CD14-positive monocyte (primary cell): ENCODE data around the gene FHOD3. TPM values are rescaled to one million over a fixed set of nuclear protein-coding genes. Genes with fewer than 3 reads are reported as not detected.

ENCODE experiments used
- DNase-seq, 3 donors: peaks; one replicate each; pipeline ENCODE4 v3.0.0-alpha.2; 2011 to 2022
- H2AFZ ChIP-seq: 2 replicates; pipeline ENCODE4 v1.6.0; 2012; ENCODE audit warnings: mild to moderate bottlenecking, low read depth, low read length, inconsistent platforms; ENCODE audit not compliant: insufficient read depth, poor library complexity, severe bottlenecking
- H3K27ac ChIP-seq, 2 donors: 1 replicate in 1 of 2; 2 replicates in 1 of 2; pipeline ENCODE4 v1.5.1; 2012 to 2013; ENCODE audit warnings: low read length in 2 of 2, control low read depth in 1 of 2, inconsistent platforms in 1 of 2, low read depth in 1 of 2, mild to moderate bottlenecking in 1 of 2
- H3K27me3 ChIP-seq, 2 donors: one replicate each; pipeline versions ENCODE4 v1.6.0 to v1.6.1; 2011 to 2013; ENCODE audit warnings: low read length in 2 of 2; ENCODE audit not compliant: control insufficient read depth in 2 of 2, insufficient read depth in 2 of 2
- H3K36me3 ChIP-seq, 2 donors: replicated peaks in 1 of 2; 1 replicate in 1 of 2; 2 replicates in 1 of 2; pipeline versions ENCODE4 v1.5.1 to v1.6.1; 2012 to 2013; ENCODE audit warnings: low read length in 2 of 2, control low read depth in 1 of 2, inconsistent platforms in 1 of 2, mild to moderate bottlenecking in 1 of 2; ENCODE audit not compliant: insufficient read depth in 2 of 2, control insufficient read depth in 1 of 2
- H3K4me1 ChIP-seq, 2 donors: 1 replicate in 1 of 2; 2 replicates in 1 of 2; pipeline versions ENCODE4 v1.5.1 to v1.6.1; 2012 to 2013; ENCODE audit warnings: low read length in 2 of 2, control low read depth in 1 of 2, inconsistent platforms in 1 of 2, mild to moderate bottlenecking in 1 of 2, moderate library complexity in 1 of 2; ENCODE audit not compliant: insufficient read depth in 2 of 2, control insufficient read depth in 1 of 2
- H3K4me2 ChIP-seq: replicated peaks from 2 replicates; pipeline ENCODE3; 2012; ENCODE audit warnings: low read length, moderate library complexity, mild to moderate bottlenecking; ENCODE audit not compliant: poor library complexity, severe bottlenecking; ENCODE audit errors: extremely low read depth
- H3K4me3 ChIP-seq, 3 experiments: fragments of 200-600 bp in 1 of 3; sonication (generic) in 1 of 3; replicated peaks in 1 of 3; 1 replicate in 2 of 3; 2 replicates in 1 of 3; pipeline ENCODE4 v1.5.1; 2011 to 2013; ENCODE audit warnings: low read length in 3 of 3, mild to moderate bottlenecking in 3 of 3, control low read depth in 2 of 3, low read depth in 2 of 3, inconsistent platforms in 1 of 3, moderate library complexity in 1 of 3
- H3K79me2 ChIP-seq: 2 replicates; pipeline ENCODE4 v1.6.0; 2012; ENCODE audit warnings: mild to moderate bottlenecking, control low read depth, inconsistent platforms, low read length, moderate library complexity; ENCODE audit not compliant: insufficient read depth
- H3K9ac ChIP-seq: 2 replicates; pipeline ENCODE4 v1.6.0; 2017; ENCODE audit warnings: low read length, mild to moderate bottlenecking; ENCODE audit not compliant: insufficient read depth, poor library complexity, severe bottlenecking
- H3K9me3 ChIP-seq, 2 donors: replicated peaks in 1 of 2; 1 replicate in 1 of 2; 2 replicates in 1 of 2; pipeline versions ENCODE4 v1.5.1 to v1.6.1; 2012 to 2013; ENCODE audit warnings: low read length in 2 of 2, control low read depth in 1 of 2; ENCODE audit not compliant: control insufficient read depth in 1 of 2, insufficient read depth in 1 of 2
- H4K20me1 ChIP-seq: 2 replicates; pipeline ENCODE4 v1.6.0; 2012; ENCODE audit warnings: mild to moderate bottlenecking, low read length, control low read depth, moderate library complexity; ENCODE audit not compliant: insufficient read depth
- H3K27ac Mint-ChIP-seq, 7 donors: one replicate each; pipeline ENCODE4 v1.8.0; 2020; ENCODE audit warnings: mild to moderate bottlenecking in 7 of 7, mixed read lengths in 7 of 7, moderate library complexity in 6 of 7, inconsistent platforms in 2 of 7
- H3K27me3 Mint-ChIP-seq, 3 donors: one replicate each; pipeline ENCODE4 v1.8.0; 2021 to 2022; ENCODE audit warnings: low read depth in 3 of 3, mild to moderate bottlenecking in 3 of 3, mixed read lengths in 3 of 3, moderate library complexity in 3 of 3, inconsistent platforms in 1 of 3
- H3K36me3 Mint-ChIP-seq, 2 donors: one replicate each; pipeline ENCODE4 v1.8.0; 2020; ENCODE audit warnings: mixed read lengths in 2 of 2, inconsistent platforms in 1 of 2, mild to moderate bottlenecking in 1 of 2
- H3K4me1 Mint-ChIP-seq: one replicate; pipeline ENCODE4 v1.8.0; 2020; ENCODE audit warnings: mild to moderate bottlenecking, mixed read lengths
- H3K4me3 Mint-ChIP-seq, 2 donors: one replicate each; pipeline ENCODE4 v1.8.0; 2020; ENCODE audit warnings: mild to moderate bottlenecking in 2 of 2, mixed read lengths in 2 of 2, moderate library complexity in 1 of 2
- H3K9me3 Mint-ChIP-seq, 7 donors: one replicate each; pipeline ENCODE4 v1.8.0; 2020 to 2022; ENCODE audit warnings: mixed read lengths in 7 of 7, mild to moderate bottlenecking in 6 of 7, moderate library complexity in 6 of 7, inconsistent platforms in 2 of 7
- CTCF ChIP-seq: fragments of 200-600 bp; IDR thresholded peaks from one replicate; pipeline ENCODE4 v1.8.0; 2022; ENCODE audit warnings: antibody characterized with exemption, mild to moderate bottlenecking
- WGBS: methylation state at CpG from one replicate; pipeline ENCODE4 v1.1.5; 2013; ENCODE audit warnings: missing lambda C conversion rate; ENCODE audit not compliant: insufficient coverage; 5-methylcytosine and 5-hydroxymethylcytosine counted together
- intact Hi-C, 2 donors: fragments of 100-400 bp; cut with micrococcal nuclease; formaldehyde crosslinking; loops; one replicate each; pipeline versions ENCODE4 v1.15.0 to v1.15.1; 2023
- polyA plus RNA-seq, 3 donors: library from polyadenylated mRNA; depleted of rRNA in 1 of 3; unstranded in 2 of 3; stranded (reverse) in 1 of 3; fragments of 300-500 nt in 2 of 3; fragments of >200 nt in 1 of 3; fragmentation: Illumina TruSeq in 2 of 3; gene quantifications; 1 replicate in 2 of 3; 2 replicates in 1 of 3; pipeline ENCODE4 v1.2.3, GENCODE V29; 2012 to 2021

The FHOD3 gene
- polyA plus RNA-seq, 3 donors: not detected

GRCh38 chr18:36316246-36316645 is 18.7 kb downstream of the FHOD3 start:
- intact Hi-C loops: no loop called here
- peaks cover 7 to 12% (median 10%) of the 10 kb centered on the region in 3 donors for H3K27me3 Mint-ChIP-seq
- no peak overlapping the region for H3K4me3 Mint-ChIP-seq
- Histone ChIP-seq H3K9me3 (peaks cover 0 to 7% of the 10 kb centered on the region in 2 donors), H3K27ac (no peak overlapping the region), H3K9ac (no peak overlapping the region), H3K4me3 (no peak overlapping the region), H3K27me3 (no peaks in the 10 kb centered on the region), H3K79me2 (no peaks in the 10 kb centered on the region), H3K4me2 (no peak overlapping the region), H3K4me1 (no peaks in the 10 kb centered on the region), H3K36me3 (no peaks in the 10 kb centered on the region), H4K20me1 (no peaks in the 10 kb centered on the region), H2AFZ (no peak overlapping the region)
- no peaks in the 10 kb centered on the region for H3K36me3 Mint-ChIP-seq
- H3K27ac Mint-ChIP-seq: no peak overlapping the region
- WGBS: no CpG with 5 or more reads among the region's 2 CpGs
- no peak for DNase-seq
- H3K9me3 Mint-ChIP-seq: peaks cover 9 to 20% (median 14%) of the 10 kb centered on the region in 7 donors
- H3K4me1 Mint-ChIP-seq: no peaks in the 10 kb centered on the region
- no peak for TF ChIP-seq CTCF

GRCh38 chr18:36321658-36322407 is 24.3 kb downstream of the FHOD3 start:
- no peak overlapping the region for H2AFZ ChIP-seq
- no peaks in the 10 kb centered on the region for H3K4me1 ChIP-seq
- no peaks in the 10 kb centered on the region for H3K36me3 ChIP-seq
- Mint-ChIP-seq H3K4me1 (no peaks in the 10 kb centered on the region), H3K4me3 (no peak overlapping the region), H3K9me3 (peaks cover 10 to 22% (median 16%) of the 10 kb centered on the region in 7 donors), H3K27ac (no peak overlapping the region), H3K27me3 (peaks cover 6 to 14% (median 13%) of the 10 kb centered on the region in 3 donors), H3K36me3 (no peaks in the 10 kb centered on the region)
- H4K20me1 ChIP-seq: no peaks in the 10 kb centered on the region
- no peak overlapping the region for H3K4me3 ChIP-seq
- intact Hi-C loops: no loop called here
- no peak for TF ChIP-seq CTCF
- H3K27ac ChIP-seq: no peak overlapping the region
- no peak for DNase-seq
- H3K4me2 ChIP-seq: no peak overlapping the region
- H3K27me3 ChIP-seq: no peaks in the 10 kb centered on the region
- H3K79me2 ChIP-seq: no peaks in the 10 kb centered on the region
- peaks cover 0 to 7% of the 10 kb centered on the region in 2 donors for H3K9me3 ChIP-seq
- H3K9ac ChIP-seq: no peak overlapping the region
- WGBS: 70% methylated on average over 7 of the region's 10 CpGs
